HL-60 (cell line): ENCODE data around the gene DAP3.
"Not testable (repeated sequence)": the region's sequence is repeated elsewhere in the genome, so short reads cannot be mapped to it uniquely, and the experiment has no call there.

Experiments used
- DNase-seq, 2 experiments: peaks; one replicate each; pipeline ENCODE4 v3.0.0-alpha.2; 2010 to 2020; ENCODE audit warnings: low read depth in 1 of 2, low spot score in 1 of 2
- H3K27ac ChIP-seq: fragments of 250-450 bp; sonication (Bioruptor Pico); replicated peaks from 2 replicates; pipeline ENCODE4 v1.5.1; 2020; ENCODE audit warnings: mild to moderate bottlenecking, moderate library complexity
- H3K27me3 ChIP-seq: fragments of 250-450 bp; sonication (Bioruptor Pico); 2 replicates; pipeline ENCODE4 v1.5.1; 2021; ENCODE audit warnings: mild to moderate bottlenecking, moderate library complexity; ENCODE audit not compliant: insufficient read depth, poor library complexity, severe bottlenecking
- H3K4me3 ChIP-seq: replicated peaks from 2 replicates; pipeline ENCODE4 v1.5.1; 2011; ENCODE audit warnings: mild to moderate bottlenecking, control low read depth, low read length; ENCODE audit not compliant: insufficient read depth
- GABPA ChIP-seq: IDR thresholded peaks from 2 replicates; pipeline ENCODE4 v1.6.1; 2012; ENCODE audit warnings: low read depth
- POLR2AphosphoS5 ChIP-seq: IDR thresholded peaks from 2 replicates; pipeline ENCODE4 v1.6.1; 2012; ENCODE audit warnings: low read depth
- REST ChIP-seq: IDR thresholded peaks from 2 replicates; pipeline ENCODE4 v1.6.1; 2012; ENCODE audit warnings: low read depth; ENCODE audit not compliant: insufficient replicate concordance
- SPI1 ChIP-seq: IDR thresholded peaks from 2 replicates; pipeline ENCODE4 v1.6.1; 2012; ENCODE audit warnings: low read depth, mild to moderate bottlenecking, borderline replicate concordance
- TF ChIP-seq, protein P1 (sequence below): IDR thresholded peaks from one replicate; pipeline ENCODE4 v1.5.1; 2011; ENCODE audit warnings: low read length, control low read depth, inconsistent platforms; ENCODE audit not compliant: insufficient read depth

DAP3 gene

DNA sequence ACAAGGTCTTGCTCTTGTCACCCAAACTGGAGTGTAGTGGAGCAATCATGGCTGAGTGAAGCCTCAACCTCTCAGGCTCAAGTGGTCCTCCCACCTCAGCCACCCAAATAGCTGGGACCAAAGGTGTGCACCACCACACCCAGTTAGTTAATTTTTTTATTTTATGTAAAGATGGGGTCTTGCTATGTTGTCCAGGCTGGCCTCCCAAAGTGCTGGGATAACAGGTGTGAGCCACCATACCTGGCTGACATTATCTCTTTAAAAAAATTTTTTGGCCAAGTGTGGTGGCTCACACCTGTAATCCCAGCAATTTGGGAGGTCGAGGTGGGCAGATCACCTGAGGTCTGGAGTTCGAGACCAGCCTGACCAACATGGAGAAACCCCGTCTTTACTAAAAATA is 70.1 kb downstream of the DAP3 start:
- not testable (repeated sequence) for H3K27me3 ChIP-seq, H3K27ac ChIP-seq, H3K4me3 ChIP-seq, DNase-seq

DNA sequence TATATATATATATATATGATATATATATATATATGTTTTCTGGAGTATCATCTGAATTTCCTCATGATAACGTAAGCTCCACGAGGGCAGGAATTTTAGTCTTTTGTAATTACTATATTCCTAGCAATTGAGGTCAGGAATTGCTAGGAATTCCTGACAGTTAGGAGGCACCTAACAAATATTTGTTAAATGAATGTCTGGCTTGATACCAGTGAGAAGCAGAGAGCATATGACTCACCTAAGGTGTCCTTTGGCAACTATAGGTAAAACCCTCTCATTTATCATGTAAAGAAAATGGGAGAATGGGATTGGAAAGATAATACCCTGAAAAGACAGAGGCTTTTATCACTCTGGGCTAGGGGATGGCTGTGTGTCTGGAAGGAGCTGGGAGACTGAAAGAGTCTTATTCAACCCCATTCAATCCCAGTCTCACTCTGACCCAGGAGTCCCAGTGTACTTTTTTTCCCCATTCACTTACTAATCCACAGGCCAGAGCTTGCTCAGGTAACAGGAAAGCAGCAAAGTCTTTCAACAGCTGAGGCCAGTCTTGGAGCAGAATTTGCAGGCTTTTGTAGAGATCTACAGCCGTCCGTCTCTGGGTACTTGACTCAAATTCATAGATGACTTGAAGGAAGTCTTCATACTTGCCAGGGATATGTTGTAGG is 71.2 kb downstream of the DAP3 start:
- DNase-seq: no peak
- H3K27me3 ChIP-seq: no peaks in the 10 kb centered on the region
- H3K27ac ChIP-seq: no peak overlapping the region
- TF ChIP-seq REST (no peak), GABPA (no peak), SPI1 (no peak), POLR2AphosphoS5 (no peak)
- TF ChIP-seq, protein P1, sequence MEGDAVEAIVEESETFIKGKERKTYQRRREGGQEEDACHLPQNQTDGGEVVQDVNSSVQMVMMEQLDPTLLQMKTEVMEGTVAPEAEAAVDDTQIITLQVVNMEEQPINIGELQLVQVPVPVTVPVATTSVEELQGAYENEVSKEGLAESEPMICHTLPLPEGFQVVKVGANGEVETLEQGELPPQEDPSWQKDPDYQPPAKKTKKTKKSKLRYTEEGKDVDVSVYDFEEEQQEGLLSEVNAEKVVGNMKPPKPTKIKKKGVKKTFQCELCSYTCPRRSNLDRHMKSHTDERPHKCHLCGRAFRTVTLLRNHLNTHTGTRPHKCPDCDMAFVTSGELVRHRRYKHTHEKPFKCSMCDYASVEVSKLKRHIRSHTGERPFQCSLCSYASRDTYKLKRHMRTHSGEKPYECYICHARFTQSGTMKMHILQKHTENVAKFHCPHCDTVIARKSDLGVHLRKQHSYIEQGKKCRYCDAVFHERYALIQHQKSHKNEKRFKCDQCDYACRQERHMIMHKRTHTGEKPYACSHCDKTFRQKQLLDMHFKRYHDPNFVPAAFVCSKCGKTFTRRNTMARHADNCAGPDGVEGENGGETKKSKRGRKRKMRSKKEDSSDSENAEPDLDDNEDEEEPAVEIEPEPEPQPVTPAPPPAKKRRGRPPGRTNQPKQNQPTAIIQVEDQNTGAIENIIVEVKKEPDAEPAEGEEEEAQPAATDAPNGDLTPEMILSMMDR: no peak
- no peak overlapping the region for H3K4me3 ChIP-seq

DNA sequence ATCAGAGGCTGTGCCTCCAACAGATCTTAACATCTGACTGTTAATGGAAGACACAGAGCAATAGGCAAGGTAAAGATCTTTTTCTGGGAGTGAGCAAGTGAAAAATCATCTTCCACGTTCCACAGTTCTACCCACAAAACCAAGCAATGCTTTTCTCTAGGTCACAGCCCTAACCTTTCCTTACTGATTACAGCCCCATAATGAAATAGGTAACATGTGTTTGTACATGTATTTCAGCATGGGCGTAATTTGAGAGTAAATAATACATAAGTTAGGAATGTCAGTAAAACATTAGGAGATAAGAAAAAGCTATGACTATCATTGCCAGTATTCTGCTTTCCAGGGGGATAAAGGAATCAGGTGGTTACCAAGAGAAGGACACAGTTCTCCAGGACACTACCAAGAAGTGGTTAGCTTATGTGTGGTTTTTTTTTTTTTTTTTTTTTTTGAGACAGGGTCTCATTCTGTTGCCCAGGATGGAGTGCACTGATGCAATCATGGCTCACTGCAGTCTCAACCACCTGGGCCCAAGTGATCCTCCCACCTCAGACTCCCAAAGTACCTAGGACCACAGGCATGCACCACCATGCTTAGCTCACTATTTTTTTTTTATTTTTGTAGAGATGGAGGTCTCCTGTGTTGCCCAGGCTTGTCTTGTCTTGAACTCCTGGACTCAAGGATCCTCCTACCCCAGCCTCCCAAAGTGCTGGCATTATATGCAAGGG is 72.0 kb downstream of the DAP3 start:
- Histone ChIP-seq H3K27me3 (no peaks in the 10 kb centered on the region), H3K27ac (no peak overlapping the region), H3K4me3 (no peak overlapping the region)
- TF ChIP-seq, protein P1: no peak
- no peak for TF ChIP-seq SPI1
- TF ChIP-seq GABPA: no peak
- DNase-seq: no peak

- H3K27me3 ChIP-seq: no peaks in the 10 kb centered on the region
- no peak for TF ChIP-seq SPI1
- H3K4me3 ChIP-seq: no peak overlapping the region
- DNase-seq: no peak
- no peak overlapping the region for H3K27ac ChIP-seq
Observed at GRCh38 chr1:155761736-155762405, 73.0 kb downstream of the DAP3 start.

DNA sequence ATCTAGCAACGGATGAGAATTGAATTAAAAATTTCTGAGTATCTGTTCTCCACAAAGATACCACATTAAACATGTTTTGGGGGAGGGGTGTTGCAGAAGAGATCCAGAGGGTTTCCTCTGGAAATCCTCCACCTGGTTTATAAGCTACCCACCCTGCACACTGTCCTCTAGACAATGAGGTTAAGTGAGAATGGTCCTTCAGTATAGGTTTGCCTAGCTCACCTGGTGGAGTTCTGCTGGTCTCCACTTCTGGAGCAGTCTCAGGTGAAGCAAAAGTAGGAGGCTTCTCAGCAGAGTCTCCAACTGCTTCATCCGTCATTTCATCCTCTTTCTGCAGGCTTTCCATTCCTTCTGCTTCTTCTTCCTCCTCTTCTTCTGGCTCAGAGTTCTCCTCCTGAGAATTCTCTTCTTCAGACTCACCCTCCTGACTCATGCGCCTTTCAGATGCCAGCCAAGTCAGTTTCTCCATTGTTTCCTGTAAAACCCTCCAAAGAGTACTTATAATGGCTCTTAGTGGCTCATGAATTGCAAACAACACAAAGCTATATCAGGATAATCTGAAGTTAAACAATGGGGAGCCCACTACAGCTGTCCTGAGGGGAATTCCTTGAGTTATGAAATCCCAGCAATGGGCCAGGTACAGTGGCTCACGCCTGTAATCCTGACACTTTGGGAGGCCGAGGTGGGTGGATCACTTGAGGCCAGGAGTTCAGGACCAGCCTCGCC is 74.4 kb downstream of the DAP3 start:
- H3K27me3 ChIP-seq, H3K27ac ChIP-seq, H3K4me3 ChIP-seq: not testable (repeated sequence)
- DNase-seq: peak in 1 of 2 experiments; percentile 39

DNA sequence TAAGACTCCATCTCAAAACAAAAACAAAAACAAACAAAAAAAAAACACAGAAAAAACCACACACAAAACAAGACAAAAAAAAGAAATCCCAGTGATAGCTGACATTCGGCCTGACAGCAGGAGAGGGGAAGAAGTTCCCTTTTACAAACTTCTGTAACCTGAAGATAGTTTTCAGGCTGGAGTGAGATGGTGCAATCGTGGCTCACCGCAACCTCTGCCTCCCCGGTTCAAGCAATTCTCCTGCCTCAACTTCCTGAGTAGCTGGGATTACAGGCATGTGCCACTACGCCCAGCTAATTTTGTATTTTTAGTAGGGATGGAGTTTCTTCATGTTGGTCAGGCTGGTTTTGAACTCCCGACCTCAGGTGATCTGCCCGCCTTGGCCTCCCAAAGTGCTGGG is 75.1 kb downstream of the DAP3 start:
- TF ChIP-seq POLR2AphosphoS5: peak; percentile 99
- TF ChIP-seq GABPA: peak; percentile 55
- H3K4me3 ChIP-seq, H3K27me3 ChIP-seq, H3K27ac ChIP-seq: not testable (repeated sequence)
- DNase-seq: peak; percentile 66 to 92

GRCh38 chr1:155767399-155767989 is 78.6 kb downstream of the DAP3 start:
- H3K4me3 ChIP-seq, H3K27ac ChIP-seq, H3K27me3 ChIP-seq: not testable (repeated sequence)
- peak; percentile 12 to 50 for DNase-seq
